Activated gamma-delta T cell (primary cell): ENCODE measurements around the gene ZNF280B.

Experiments
- DNase-seq: peaks from one replicate; lab custom pipeline; 2025; lab: John Stamatoyannopoulos, UW
- total RNA-seq, 2 donors: gene quantifications; one replicate each; lab custom pipeline; 2026; lab: John Stamatoyannopoulos, UW

The ZNF280B gene
- 3.5 to 4.3 reads per million in 2 donors for total RNA-seq

GRCh38 chr22:22508274-22509176, at the start of gene ZNF280B:
Gene ZNF280B, minus strand, starts transcription at chr22:22508742. Its CDS starts 19,344 bp downstream, at chr22:22489398.
- peak; percentile 69 for DNase-seq

GRCh38 chr22:22556995-22557925, 48.7 kb upstream of the ZNF280B start:
- DNase-seq = no peak

- DNase-seq = no peak
Observed at GRCh38 chr22:22556578-22556977, 48.0 kb upstream of the ZNF280B start.

- DNase-seq = no peak
Observed at GRCh38 chr22:22555596-22555995, 47.1 kb upstream of the ZNF280B start.

GRCh38 chr22:22554587-22555284, 46.2 kb upstream of the ZNF280B start:
- DNase-seq = no peak

GRCh38 chr22:22553735-22554586, 45.4 kb upstream of the ZNF280B start:
- DNase-seq = no peak

- DNase-seq = no peak
Observed at GRCh38 chr22:22553141-22553540, 44.6 kb upstream of the ZNF280B start.

GRCh38 chr22:22552630-22553029, 44.1 kb upstream of the ZNF280B start:
- DNase-seq = no peak

GRCh38 chr22:22550789-22551434, 42.4 kb upstream of the ZNF280B start:
- no peak for DNase-seq

GRCh38 chr22:22548910-22549309, 40.4 kb upstream of the ZNF280B start:
- DNase-seq = no peak

- no peak for DNase-seq
Observed at GRCh38 chr22:22548317-22548716, 39.8 kb upstream of the ZNF280B start.

- no peak for DNase-seq
Observed at GRCh38 chr22:22547692-22548300, 39.3 kb upstream of the ZNF280B start.

- no peak for DNase-seq
Observed at GRCh38 chr22:22547226-22547625, 38.7 kb upstream of the ZNF280B start.

- DNase-seq = no peak
Observed at GRCh38 chr22:22546490-22546889, 37.9 kb upstream of the ZNF280B start.

- DNase-seq = no peak
Observed at GRCh38 chr22:22545084-22545483, 36.5 kb upstream of the ZNF280B start.

- DNase-seq = no peak
Observed at GRCh38 chr22:22538226-22538989, 29.9 kb upstream of the ZNF280B start.

- DNase-seq = no peak
Observed at GRCh38 chr22:22536916-22537315, 28.4 kb upstream of the ZNF280B start.

GRCh38 chr22:22536515-22536914, 28.0 kb upstream of the ZNF280B start:
- no peak for DNase-seq

- DNase-seq = no peak
Observed at GRCh38 chr22:22535662-22536061, 27.1 kb upstream of the ZNF280B start.
